ENCODE data around the gene SUPT3H.

The SUPT3H gene

DNA sequence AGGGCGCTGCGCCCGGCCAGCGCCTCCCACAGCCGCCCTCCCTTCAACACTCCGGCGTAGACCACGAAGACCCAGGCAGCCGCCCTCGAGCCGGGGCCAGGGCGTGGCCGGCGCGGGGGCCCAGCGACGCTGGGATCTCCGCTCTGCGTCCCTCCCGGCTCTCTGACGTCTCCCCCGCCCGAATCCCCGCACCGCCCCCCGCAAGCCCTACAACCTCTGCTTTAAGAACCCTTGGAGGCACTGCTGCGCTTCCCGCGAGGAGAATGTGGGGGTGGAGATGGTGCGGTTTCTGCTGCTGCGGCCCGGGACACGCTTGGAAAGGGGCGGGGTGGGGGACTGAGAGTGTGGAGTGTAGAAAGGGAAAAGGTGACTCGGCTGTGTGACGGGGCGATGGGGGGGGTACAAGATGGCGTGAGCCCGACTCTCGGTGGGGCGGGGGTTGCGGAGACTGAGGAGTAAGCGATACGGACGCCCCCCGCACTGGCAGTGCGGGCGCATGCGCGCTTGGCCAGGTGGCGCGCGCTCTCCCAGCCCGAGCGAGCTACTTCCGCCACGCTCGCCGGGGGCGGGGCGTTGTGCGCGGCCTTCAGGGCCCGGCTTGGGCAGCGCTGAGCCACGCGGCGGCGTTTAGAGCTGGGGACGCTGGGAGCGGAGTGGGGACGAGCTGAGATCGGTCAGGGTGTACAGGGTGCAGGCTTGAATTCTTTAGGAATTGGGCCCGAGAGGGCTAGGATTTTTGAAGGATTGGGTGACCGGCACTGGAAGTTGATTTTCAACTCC lies at the start of gene SUPT3H:
TSS of gene SUPT3H (minus strand) at position 381 of the 780 bp plus-strand sequence.
- DNase-seq (ENCODE audit: low read depth) = peak; percentile 51

GRCh38 chr6:45426251-45426650 lies 48.5 kb upstream of the SUPT3H start:
- DNase-seq (ENCODE audit: low read depth) = no peak

DNA sequence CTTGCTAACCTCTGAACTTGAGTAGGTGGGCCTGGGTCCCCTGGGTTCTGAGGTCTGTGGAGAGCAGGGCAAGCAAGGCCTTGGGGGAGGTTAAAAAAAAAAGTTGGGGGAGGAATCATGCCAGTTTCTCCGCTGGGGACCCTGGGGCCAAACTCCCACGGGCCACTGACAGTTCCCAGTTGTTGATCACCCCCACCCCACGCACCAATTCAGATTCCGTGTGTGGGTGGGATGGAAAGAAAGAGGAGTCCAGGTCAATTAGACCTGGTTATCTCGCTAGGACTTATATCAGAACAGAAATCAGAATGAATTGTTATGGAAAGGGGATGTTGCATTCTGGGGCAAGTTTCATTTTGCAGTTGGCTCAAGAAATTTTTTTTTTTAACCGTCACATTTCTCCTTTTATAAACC lies 46.7 kb upstream of the SUPT3H start:
- no peak for DNase-seq (ENCODE audit: low read depth)

DNA sequence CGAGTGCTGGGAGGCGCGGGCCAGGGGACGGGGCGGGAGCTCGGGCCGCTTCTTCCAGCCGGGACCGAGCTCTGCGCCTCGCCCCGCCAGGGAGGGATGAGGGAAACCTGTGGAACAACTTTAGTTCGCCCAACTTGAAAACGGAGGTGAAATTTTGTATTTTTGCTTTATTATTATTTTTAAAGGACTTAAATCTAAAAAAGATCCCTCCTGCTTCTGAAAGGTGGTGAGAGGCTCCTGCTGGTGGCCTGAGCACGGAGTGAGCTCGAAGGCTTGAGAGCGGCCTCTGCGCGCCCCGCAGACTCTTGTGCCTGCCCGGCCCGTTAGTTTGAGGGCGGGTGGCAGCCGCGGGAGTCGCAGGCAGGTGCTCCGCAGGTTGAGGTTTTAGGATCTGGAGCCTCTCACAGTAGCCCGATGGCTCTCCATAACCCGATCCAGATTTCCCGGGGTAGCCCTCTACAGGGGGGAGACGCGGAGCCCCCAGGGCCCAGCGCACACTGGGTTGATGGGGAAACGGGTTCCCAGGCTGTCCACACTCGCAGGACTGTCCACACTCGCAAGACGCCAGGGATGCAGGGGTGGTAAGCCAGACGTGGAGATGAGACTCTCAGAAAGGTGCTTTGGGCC lies 46.2 kb upstream of the SUPT3H start:
- DNase-seq (ENCODE audit: low read depth) = no peak

DNA sequence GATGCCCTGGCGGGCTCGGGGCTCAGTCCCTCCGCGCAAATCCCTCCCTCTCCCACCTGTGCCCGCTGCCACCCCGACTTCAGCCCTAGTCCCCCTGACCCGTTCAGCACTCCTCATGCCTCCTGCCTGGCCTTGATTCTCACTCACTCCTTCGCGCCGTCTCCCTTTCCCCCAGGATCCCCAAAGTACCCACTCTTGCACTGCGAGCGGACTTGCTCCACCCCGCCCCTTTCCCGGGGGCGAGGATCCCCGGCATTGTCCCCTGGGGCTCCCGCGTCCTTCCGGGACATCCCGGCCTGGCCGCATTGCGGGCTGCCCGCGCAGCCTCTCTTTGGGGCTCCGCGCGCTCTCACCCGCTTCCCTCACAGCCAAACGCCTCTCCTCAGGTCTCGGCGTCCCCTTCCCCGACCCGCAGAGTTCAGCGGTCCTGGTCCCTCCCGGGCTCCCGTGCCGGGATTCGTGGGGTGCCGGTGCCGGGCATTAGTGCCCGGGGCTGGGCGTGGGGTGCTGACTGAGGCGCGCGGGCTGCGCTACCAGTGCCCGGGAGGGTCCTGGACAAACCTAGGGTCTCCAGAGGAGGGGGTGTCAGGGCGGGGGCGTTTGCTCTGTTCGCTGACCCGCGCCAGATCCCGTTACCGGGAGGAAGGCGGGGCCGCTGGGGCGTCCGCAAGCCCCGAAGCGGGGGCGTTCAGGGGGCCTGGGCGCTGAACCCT lies 45.5 kb upstream of the SUPT3H start:
- no peak for DNase-seq (ENCODE audit: low read depth)

GRCh38 chr6:45422503-45423110 lies 44.9 kb upstream of the SUPT3H start:
- DNase-seq (ENCODE audit: low read depth) = no peak

DNA sequence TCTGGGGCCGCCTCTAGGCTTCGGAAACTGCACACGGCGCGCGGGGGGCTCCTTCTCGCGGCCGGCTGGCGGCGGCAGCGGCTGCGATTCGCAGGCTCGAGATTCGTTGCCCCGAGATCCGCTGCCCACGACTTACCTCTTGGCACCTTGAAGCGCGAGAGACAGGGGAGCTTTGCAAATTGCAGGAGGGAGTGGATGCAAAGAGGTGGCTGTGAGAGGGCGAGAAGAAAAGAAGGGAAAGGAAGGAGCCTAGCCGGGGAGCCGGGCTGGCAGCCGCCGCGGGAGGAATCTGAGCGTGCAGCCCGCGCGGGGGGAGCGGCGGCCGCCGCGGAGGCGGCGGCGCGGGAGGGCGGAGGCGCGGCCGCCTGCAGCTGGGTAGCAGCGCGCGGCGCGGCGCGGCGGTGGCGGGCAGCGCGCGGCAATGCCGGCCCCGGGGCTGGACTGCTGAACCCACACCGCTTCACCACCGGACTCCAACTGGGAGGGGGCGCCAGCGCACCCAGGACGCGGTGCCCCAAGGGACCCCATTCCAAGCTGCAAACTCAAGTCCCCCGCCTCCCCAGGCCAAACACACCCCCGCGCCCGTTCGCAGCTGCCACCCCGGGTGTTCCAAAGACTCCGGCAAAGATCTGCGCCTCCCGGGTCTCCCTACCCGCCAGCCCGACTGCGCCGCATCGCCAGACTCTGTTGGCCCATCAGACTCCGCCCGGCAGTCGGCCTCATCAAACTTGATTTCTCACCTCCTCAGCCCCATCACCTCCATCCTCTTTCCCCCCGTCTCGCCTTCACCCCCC lies 44.2 kb upstream of the SUPT3H start:
- no peak for DNase-seq (ENCODE audit: low read depth)

- no peak for DNase-seq (ENCODE audit: low read depth)
Observed at GRCh38 chr6:45420909-45421708, 43.4 kb upstream of the SUPT3H start.

DNA sequence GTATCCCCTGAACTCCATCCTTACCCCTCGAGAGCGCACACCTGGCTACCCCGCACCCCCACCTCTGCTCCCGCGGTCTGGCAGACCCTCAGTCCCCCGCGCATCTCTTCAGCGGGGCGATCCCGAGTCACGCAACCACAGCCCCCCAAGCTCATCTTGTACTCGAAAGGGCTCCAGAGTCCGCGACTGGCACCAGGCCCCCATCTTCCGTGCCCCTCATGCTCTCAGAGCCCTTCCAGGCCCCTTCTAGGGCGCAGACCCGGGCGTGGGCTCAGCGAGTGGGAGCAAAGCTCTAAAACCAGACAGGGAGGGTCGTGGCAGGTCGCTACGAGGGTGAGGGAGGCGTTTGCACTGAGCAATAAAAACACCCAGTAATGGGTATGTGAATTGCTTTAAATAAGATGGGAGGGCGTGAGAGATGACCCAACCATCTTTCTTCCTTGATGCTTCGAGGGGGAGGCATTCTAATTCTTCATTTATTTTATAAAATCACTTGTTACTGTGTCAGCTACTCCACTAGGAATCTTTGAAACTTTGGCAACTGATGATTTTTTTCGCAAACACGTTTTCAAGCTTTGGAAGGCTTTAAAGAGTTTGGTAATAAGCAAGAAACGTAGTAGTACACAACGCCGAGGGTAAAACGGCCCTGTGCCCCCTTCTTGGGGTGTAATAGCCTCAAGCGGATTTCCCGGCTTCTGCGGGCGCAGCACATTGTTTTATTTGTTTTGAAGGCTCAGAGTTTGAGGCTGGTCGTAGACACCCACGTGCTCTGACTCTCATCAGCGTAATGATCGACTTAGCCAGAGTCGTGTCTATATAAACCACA lies 42.6 kb upstream of the SUPT3H start:
- no peak for DNase-seq (ENCODE audit: low read depth)

GRCh38 chr6:45419571-45420082 lies 41.9 kb upstream of the SUPT3H start:
- DNase-seq (ENCODE audit: low read depth) = no peak

DNA sequence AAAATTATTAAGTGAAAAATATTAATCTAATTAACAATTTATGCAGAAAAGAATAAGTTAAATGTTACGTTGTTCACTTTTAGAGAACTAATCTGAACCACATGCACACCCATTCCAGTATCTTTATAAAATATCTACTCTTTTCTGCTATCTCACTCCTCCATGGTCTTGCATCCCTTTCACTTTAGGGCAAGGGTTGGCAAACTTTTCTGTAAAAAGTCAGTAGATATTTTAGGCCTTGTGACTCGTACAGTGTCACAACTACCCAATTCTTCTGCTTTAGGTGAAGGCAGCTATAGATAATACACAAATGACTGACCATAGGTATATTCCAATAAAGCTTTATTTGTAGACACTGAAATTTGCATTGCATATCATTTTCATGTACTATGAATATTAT lies 39.7 kb upstream of the SUPT3H start:
- DNase-seq (ENCODE audit: low read depth) = no peak

DNA sequence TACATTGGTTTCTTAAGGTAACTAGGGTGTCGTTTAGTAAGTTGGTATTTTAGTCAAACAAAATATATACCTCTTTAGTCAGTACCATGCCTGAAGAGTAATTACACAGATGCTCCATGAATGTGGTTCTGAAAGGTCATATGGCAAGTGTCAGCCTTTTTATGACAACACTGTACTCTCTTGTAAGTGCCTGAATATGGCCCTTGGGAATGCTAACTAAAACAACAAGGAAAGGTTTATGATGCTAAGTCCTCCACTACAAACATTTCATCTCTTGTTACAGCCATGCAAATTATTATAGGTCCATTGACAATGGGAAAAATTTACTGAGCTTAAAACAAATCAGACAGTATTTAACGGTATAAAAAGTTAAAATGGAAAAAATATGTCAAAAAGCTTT lies 39.0 kb upstream of the SUPT3H start:
- no peak for DNase-seq (ENCODE audit: low read depth)

GRCh38 chr6:45415788-45416518 lies 38.2 kb upstream of the SUPT3H start:
- DNase-seq (ENCODE audit: low read depth) = no peak

GRCh38 chr6:45415315-45415714 lies 37.6 kb upstream of the SUPT3H start:
- DNase-seq (ENCODE audit: low read depth) = no peak

GRCh38 chr6:45411959-45412358 lies 34.2 kb upstream of the SUPT3H start:
- no peak for DNase-seq (ENCODE audit: low read depth)

GRCh38 chr6:45400021-45400420 lies 22.3 kb upstream of the SUPT3H start:
- no peak for DNase-seq (ENCODE audit: low read depth)

DNA sequence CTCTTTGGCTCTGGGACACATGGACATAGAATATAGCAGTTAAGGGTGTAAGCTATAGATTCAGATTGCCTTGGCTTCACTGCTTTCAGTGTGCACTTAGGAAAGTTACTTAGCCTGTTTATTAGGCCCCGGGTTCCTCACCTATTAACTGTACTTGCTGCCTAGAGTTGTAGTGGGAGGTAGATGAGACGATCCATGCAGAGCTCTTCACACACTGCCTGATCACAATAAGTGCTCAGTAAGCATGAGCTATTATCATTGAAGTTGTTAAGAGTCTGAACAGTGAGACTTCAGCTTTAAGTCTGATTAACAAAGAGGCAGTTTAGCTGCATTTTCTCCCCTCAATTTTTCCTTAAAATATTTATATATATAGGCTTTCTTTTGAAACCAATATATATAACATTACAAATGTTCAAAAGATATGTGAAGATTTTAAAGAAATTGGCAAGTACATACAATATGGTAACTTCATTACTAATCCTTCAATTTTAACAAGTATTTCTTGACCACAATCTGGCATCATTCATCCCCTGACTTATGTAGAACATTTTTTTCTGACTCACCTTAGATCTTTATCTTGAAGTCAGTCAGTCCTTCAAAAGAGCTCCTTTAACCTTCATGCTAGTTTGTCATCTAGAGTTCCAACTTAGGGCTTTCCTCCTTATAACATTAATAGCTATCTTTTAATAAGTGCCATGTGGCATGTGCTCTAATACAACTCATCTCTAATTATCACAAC lies 20.5 kb upstream of the SUPT3H start:
- no peak for DNase-seq (ENCODE audit: low read depth)

- DNase-seq (ENCODE audit: low read depth) = no peak
Observed at GRCh38 chr6:45394586-45395095, 16.9 kb upstream of the SUPT3H start.

All from GM04503 (cell line).